Activated naive CD8-positive, alpha-beta T cell treated with anti-CD3 and anti-CD28 coated beads for 36 hours (primary cell): ENCODE results near the gene GLI3. TPM values are rescaled to one million over a fixed set of nuclear protein-coding genes. Genes with fewer than 3 reads are reported as not detected.

ENCODE experiments used
- DNase-seq: peaks from one replicate; pipeline ENCODE4 v3.0.0; 2021
- H3K27ac Mint-ChIP-seq: one replicate; pipeline ENCODE4 v1.8.0; 2022; ENCODE audit warnings: mild to moderate bottlenecking, moderate library complexity, mixed read lengths
- H3K27me3 Mint-ChIP-seq: one replicate; pipeline ENCODE4 v1.8.0; 2022; ENCODE audit warnings: mild to moderate bottlenecking, mixed read lengths
- H3K36me3 Mint-ChIP-seq: one replicate; pipeline ENCODE4 v1.8.0; 2021; ENCODE audit warnings: mild to moderate bottlenecking, mixed read lengths
- H3K4me1 Mint-ChIP-seq: one replicate; pipeline ENCODE4 v1.8.0; 2021; ENCODE audit warnings: mixed read lengths
- H3K4me3 Mint-ChIP-seq: one replicate; pipeline ENCODE4 v1.8.0; 2022; ENCODE audit warnings: mild to moderate bottlenecking, moderate library complexity, mixed read lengths
- H3K9me3 Mint-ChIP-seq: one replicate; pipeline ENCODE4 v1.8.0; 2022; ENCODE audit warnings: mixed read lengths
- total RNA-seq, 2 experiments: library from RNA; stranded (reverse); gene quantifications; one replicate each; pipeline ENCODE4 v1.2.3, GENCODE V29; 2021

The GLI3 gene
- total RNA-seq, 2 experiments from 2014 or later, result not detected

GRCh38 chr7:42135728-42136127 lies 101.3 kb downstream of the GLI3 start:
- H3K4me1 Mint-ChIP-seq, result no peaks in the 10 kb centered on the region
- no peaks in the 10 kb centered on the region for H3K9me3 Mint-ChIP-seq
- no peaks in the 10 kb centered on the region for H3K36me3 Mint-ChIP-seq
- peaks cover 7% of the 10 kb centered on the region for H3K27me3 Mint-ChIP-seq
- H3K4me3 Mint-ChIP-seq, result no peak overlapping the region
- H3K27ac Mint-ChIP-seq, result no peak overlapping the region
- no peak for DNase-seq

GRCh38 chr7:42134276-42134876 lies 102.6 kb downstream of the GLI3 start:
- Mint-ChIP-seq H3K36me3 (no peaks in the 10 kb centered on the region), H3K4me1 (no peaks in the 10 kb centered on the region), H3K4me3 (no peak overlapping the region), H3K9me3 (peaks cover 2% of the 10 kb centered on the region), H3K27ac (no peak overlapping the region), H3K27me3 (peaks cover 6% of the 10 kb centered on the region)
- no peak for DNase-seq

GRCh38 chr7:42133321-42133720 lies 103.7 kb downstream of the GLI3 start:
- no peak overlapping the region for H3K4me3 Mint-ChIP-seq
- no peaks in the 10 kb centered on the region for H3K36me3 Mint-ChIP-seq
- peaks cover 2% of the 10 kb centered on the region for H3K9me3 Mint-ChIP-seq
- H3K27ac Mint-ChIP-seq, result no peak overlapping the region
- H3K27me3 Mint-ChIP-seq, result peaks cover 6% of the 10 kb centered on the region
- no peaks in the 10 kb centered on the region for H3K4me1 Mint-ChIP-seq
- no peak for DNase-seq

GRCh38 chr7:42128703-42129102 lies 108.3 kb downstream of the GLI3 start:
- Mint-ChIP-seq H3K4me1 (peaks cover 3% of the 10 kb centered on the region), H3K27ac (no peak overlapping the region), H3K36me3 (no peaks in the 10 kb centered on the region), H3K9me3 (peaks cover 2% of the 10 kb centered on the region), H3K4me3 (no peak overlapping the region), H3K27me3 (peaks cover 6% of the 10 kb centered on the region)
- no peak for DNase-seq

- H3K27ac Mint-ChIP-seq, result no peak overlapping the region
These were observed 109.8 kb downstream of the GLI3 start for GRCh38 chr7:42127232-42127622.

GRCh38 chr7:42126475-42127231 lies 110.4 kb downstream of the GLI3 start:
- no peak overlapping the region for H3K4me3 Mint-ChIP-seq

More at GRCh38 chr7:42127232-42127622, 109.8 kb downstream of the GLI3 start:
- Mint-ChIP-seq H3K27me3 (peaks cover 6% of the 10 kb centered on the region), H3K9me3 (peaks cover 2% of the 10 kb centered on the region), H3K4me1 (peaks cover 3% of the 10 kb centered on the region), H3K36me3 (no peaks in the 10 kb centered on the region), H3K4me3 (no peak overlapping the region)
- no peak for DNase-seq

GRCh38 chr7:42125321-42125720 lies 111.7 kb downstream of the GLI3 start:
- H3K36me3 Mint-ChIP-seq, result no peaks in the 10 kb centered on the region
- H3K27ac Mint-ChIP-seq, result no peak overlapping the region
- no peak for DNase-seq
- H3K9me3 Mint-ChIP-seq, result peaks cover under 1% of the 10 kb centered on the region
- H3K4me3 Mint-ChIP-seq, result no peak overlapping the region
- H3K27me3 Mint-ChIP-seq, result peaks cover 3% of the 10 kb centered on the region
- H3K4me1 Mint-ChIP-seq, result peaks cover 3% of the 10 kb centered on the region

More at GRCh38 chr7:42126475-42127231, 110.4 kb downstream of the GLI3 start:
- no peak overlapping the region for H3K27ac Mint-ChIP-seq
- H3K36me3 Mint-ChIP-seq, result no peaks in the 10 kb centered on the region
- peaks cover 3% of the 10 kb centered on the region for H3K4me1 Mint-ChIP-seq
- no peak for DNase-seq
- peaks cover 2% of the 10 kb centered on the region for H3K9me3 Mint-ChIP-seq
- peaks cover 6% of the 10 kb centered on the region for H3K27me3 Mint-ChIP-seq

- DNase-seq, result no peak
- Mint-ChIP-seq H3K27ac (no peak overlapping the region), H3K36me3 (no peaks in the 10 kb centered on the region), H3K4me3 (no peak overlapping the region), H3K27me3 (peaks cover under 1% of the 10 kb centered on the region), H3K4me1 (peaks cover 3% of the 10 kb centered on the region), H3K9me3 (no peaks in the 10 kb centered on the region)
These were observed 113.3 kb downstream of the GLI3 start for GRCh38 chr7:42123716-42124115.

- Mint-ChIP-seq H3K9me3 (no peaks in the 10 kb centered on the region), H3K27me3 (peaks cover 3% of the 10 kb centered on the region), H3K4me3 (no peak overlapping the region), H3K27ac (no peak overlapping the region), H3K4me1 (no peaks in the 10 kb centered on the region), H3K36me3 (no peaks in the 10 kb centered on the region)
- DNase-seq, result no peak
These were observed 116.8 kb downstream of the GLI3 start for GRCh38 chr7:42120191-42120590.

- Mint-ChIP-seq H3K36me3 (no peaks in the 10 kb centered on the region), H3K9me3 (no peaks in the 10 kb centered on the region), H3K27ac (no peak overlapping the region), H3K27me3 (peaks cover 3% of the 10 kb centered on the region), H3K4me1 (no peaks in the 10 kb centered on the region), H3K4me3 (no peak overlapping the region)
- no peak for DNase-seq
These were observed 119.8 kb downstream of the GLI3 start for GRCh38 chr7:42117201-42117600.

GRCh38 chr7:42115795-42116194 lies 121.2 kb downstream of the GLI3 start:
- Mint-ChIP-seq H3K27me3 (peaks cover 3% of the 10 kb centered on the region), H3K27ac (no peak overlapping the region), H3K36me3 (no peaks in the 10 kb centered on the region), H3K4me3 (no peak overlapping the region), H3K4me1 (no peaks in the 10 kb centered on the region), H3K9me3 (no peaks in the 10 kb centered on the region)
- DNase-seq, result no peak

GRCh38 chr7:42110333-42110732 lies 126.7 kb downstream of the GLI3 start:
- no peaks in the 10 kb centered on the region for H3K36me3 Mint-ChIP-seq
- no peak for DNase-seq
- no peaks in the 10 kb centered on the region for H3K9me3 Mint-ChIP-seq
- H3K4me3 Mint-ChIP-seq, result no peak overlapping the region
- H3K27ac Mint-ChIP-seq, result no peak overlapping the region
- no peaks in the 10 kb centered on the region for H3K4me1 Mint-ChIP-seq
- peaks cover 7% of the 10 kb centered on the region for H3K27me3 Mint-ChIP-seq

GRCh38 chr7:42108803-42109528 lies 128.0 kb downstream of the GLI3 start:
- Mint-ChIP-seq H3K27ac (no peak overlapping the region), H3K4me1 (no peaks in the 10 kb centered on the region), H3K9me3 (no peaks in the 10 kb centered on the region), H3K27me3 (peaks cover 7% of the 10 kb centered on the region), H3K36me3 (no peaks in the 10 kb centered on the region), H3K4me3 (no peak overlapping the region)
- no peak for DNase-seq

- no peak overlapping the region for H3K4me3 Mint-ChIP-seq
- DNase-seq, result no peak
- H3K27me3 Mint-ChIP-seq, result peaks cover 7% of the 10 kb centered on the region
- H3K4me1 Mint-ChIP-seq, result no peaks in the 10 kb centered on the region
- H3K36me3 Mint-ChIP-seq, result no peaks in the 10 kb centered on the region
- H3K27ac Mint-ChIP-seq, result no peak overlapping the region
- no peaks in the 10 kb centered on the region for H3K9me3 Mint-ChIP-seq
These were observed 129.3 kb downstream of the GLI3 start for GRCh38 chr7:42107484-42108240.

- H3K9me3 Mint-ChIP-seq, result no peaks in the 10 kb centered on the region
- H3K27ac Mint-ChIP-seq, result no peak overlapping the region
- DNase-seq, result no peak
- H3K4me1 Mint-ChIP-seq, result no peaks in the 10 kb centered on the region
- no peaks in the 10 kb centered on the region for H3K36me3 Mint-ChIP-seq
- peaks cover 7% of the 10 kb centered on the region for H3K27me3 Mint-ChIP-seq
- H3K4me3 Mint-ChIP-seq, result no peak overlapping the region
These were observed 130.4 kb downstream of the GLI3 start for GRCh38 chr7:42106562-42106961.
